NK-92 treated with Interleukin-12 subunit alpha and Interleukin-12 subunit beta, amount 100 ng/mL, for 24 hours (cell line): ENCODE measurements around the gene OSBPL2.

ENCODE experiments used
- DNase-seq: peaks from one replicate; lab custom pipeline; 2025; lab: John Stamatoyannopoulos, UW

The OSBPL2 gene

GRCh38 chr20:62302341-62303061, 64.2 kb downstream of the OSBPL2 start, which contains the start of gene ADRM1:
ADRM1 (plus strand) TSS chr20:62302997; CDS start chr20:62303569, 572 bp downstream.
- peak; percentile 92 for DNase-seq

DNA sequence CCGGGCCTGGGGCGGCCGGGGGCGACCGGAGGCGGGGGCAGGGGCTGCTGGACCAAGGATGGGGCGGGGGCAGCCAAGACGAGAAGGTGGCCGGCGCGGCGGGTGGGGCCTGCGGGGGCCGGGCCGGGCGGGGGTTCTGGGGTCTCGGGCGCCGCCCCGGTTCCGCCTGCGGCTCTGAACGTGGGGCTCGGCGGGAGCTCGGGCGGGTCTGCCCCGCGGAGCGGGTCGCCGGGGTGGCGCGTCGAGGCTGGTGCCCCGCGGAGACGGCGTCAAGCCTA, 64.7 kb downstream of the OSBPL2 start:
- DNase-seq, result no peak

DNA sequence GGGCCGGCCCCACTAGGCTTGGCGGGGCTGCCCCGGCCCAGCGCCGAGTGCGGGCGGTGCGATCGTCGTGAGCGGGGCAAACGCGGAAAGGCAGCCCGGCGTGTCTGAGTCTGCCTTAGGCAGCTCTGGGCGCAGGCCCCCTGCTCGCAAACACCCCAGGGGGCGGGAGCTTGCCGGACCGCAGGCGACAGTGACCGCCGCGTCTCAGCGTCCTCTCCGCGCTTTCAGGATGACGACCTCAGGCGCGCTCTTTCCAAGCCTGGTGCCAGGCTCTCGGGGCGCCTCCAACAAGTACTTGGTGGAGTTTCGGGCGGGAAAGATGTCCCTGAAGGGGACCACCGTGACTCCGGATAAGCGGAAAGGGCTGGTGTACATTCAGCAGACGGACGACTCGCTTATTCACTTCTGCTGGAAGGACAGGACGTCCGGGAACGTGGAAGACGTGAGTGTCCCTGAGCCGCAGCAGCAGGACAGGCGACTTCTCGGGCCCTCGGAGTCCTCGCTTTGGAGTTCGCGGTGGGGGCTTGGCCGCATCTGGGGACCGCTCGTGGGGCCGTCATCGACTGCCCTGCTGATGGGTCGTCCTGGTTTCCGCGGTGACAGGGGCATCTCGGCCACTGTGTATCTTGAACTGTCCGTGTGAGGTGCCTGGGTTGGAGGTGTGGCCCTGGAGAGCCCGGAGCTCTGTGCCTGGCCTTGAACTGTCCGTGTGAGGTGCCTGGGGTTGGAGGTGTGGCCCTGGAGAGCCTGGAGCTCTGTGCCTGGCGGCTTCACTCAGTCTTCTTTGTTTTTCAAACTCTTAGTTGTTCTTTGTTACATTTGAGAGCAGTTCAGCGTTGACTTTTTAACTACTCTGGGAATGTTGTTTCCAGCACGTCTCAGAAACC, 65.3 kb downstream of the OSBPL2 start:
- no peak for DNase-seq

DNA sequence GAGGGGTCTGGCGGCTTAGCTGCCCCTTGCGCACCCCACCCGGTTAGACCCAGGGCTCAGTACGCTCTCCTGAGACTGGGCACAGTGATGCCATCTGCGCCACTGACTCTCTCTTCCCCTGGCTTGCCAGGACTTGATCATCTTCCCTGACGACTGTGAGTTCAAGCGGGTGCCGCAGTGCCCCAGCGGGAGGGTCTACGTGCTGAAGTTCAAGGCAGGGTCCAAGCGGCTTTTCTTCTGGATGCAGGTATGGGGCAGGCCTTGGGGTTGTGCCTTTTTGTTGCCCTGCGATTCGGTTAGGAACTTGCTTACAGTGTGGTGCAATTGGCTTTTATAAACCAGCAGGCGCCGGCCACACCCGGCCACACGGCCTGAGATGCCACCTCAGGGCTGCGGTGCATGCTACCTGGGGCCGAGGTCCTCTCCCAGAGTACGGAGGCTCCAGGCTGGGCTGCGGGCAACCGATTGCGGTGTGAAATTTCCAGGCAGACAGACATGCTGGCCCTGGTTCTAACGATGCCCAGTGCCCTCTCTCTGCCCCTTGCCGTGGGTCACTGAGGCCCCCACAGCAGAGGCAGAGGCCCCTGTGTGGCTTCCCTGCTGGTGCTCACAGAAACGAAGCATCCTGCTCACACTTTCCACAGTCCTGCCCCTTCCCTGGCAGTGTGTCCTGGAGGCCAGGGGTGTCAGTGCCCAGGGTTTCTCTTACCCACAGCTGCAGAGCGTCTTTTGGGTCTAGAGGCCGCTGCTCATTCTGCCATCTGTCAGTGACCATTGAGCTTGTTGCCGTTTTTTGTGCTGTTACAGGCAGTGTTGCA, 66.2 kb downstream of the OSBPL2 start:
- no peak for DNase-seq

DNA sequence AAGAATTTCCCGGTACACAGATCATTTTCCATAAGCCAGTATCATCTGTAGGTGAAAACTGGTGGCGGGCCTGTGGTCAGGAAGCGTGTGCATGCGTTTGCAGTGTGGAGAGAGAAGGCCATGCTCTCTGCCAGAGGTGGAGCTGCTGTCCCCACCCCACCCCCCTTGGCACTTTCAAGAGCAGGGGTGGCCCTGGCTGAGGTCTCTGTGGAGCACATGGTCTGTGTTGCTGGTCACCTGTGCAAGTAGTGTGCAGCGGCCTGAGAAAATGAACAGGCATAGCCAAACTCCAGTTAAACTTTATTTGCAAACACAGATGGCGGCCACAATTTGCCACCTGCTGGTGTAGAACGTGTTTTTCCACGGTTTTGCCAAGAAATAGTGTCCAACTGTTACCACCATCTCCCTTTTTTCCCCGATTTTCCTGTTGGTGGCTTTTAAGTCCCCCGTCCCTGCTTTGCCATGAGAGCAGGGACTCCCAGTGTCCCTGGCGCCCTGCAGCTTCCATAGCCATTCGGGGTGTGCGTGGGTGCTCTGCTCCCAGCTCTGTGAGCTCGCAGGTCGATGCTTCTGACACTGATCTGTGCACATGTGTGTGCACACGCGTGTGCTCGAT, 66.9 kb downstream of the OSBPL2 start:
- no peak for DNase-seq

DNA sequence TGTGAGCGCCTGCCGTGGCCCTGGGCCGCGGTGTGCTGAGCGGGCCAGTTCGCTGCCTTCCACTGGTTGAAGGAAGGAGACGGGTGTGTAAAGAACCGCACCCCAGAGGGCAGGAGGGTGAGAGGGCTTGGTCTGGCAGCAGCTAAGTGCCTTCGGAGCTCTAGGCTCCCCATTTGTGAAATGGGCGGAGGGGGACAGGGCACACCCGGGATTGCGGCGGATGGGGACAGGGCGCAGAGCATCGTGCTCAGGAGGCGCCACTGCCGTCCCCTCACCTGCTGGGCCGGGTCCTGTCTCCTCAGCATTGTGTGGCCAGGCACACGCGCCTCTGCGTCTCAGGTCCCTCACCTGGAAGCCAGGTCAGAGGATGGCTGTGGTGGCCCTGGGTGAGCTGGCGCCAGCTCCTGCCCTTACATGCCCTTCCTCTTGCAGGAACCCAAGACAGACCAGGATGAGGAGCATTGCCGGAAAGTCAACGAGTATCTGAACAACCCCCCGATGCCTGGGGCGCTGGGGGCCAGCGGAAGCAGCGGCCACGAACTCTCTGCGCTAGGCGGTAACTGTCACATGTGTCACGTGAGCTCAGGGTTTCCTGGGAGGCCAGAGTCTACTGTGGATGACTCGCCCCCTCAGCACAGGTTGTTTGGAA, 67.6 kb downstream of the OSBPL2 start:
- no peak for DNase-seq

DNA sequence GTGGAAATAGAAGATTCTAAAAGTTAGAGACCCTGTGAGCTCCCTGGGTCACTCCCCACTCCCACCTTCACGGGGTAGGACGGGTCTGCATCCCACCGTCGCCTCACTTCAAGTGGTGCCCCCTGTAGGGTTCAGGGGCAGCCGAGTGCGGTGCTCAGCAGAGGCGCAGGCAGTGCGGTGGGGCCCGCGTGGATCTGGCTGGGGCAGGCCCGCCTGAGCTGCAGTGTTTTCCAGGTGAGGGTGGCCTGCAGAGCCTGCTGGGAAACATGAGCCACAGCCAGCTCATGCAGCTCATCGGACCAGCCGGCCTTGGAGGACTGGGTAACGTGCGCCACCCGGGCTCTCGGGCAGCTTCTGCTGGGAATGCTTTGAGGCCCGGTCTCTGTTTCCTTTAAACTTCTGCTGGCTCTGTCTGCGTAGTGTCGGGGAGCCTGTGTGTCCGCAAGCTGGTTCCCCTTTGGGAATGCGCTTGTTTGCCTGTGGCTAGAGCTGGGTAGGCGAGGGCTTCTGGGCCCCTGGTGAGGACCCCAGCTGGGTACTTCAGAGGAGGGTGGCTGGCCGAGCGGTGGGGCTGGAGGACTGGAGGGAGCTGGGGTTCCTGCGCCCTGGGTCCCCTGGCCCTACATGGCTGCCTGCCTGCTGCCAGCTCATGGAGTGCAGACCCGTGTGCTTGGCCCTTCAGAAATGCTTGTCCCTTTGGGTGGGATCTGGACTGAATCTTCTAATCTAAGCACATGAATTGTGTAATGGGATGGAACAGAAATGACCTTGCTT, 68.3 kb downstream of the OSBPL2 start:
- no peak for DNase-seq

DNA sequence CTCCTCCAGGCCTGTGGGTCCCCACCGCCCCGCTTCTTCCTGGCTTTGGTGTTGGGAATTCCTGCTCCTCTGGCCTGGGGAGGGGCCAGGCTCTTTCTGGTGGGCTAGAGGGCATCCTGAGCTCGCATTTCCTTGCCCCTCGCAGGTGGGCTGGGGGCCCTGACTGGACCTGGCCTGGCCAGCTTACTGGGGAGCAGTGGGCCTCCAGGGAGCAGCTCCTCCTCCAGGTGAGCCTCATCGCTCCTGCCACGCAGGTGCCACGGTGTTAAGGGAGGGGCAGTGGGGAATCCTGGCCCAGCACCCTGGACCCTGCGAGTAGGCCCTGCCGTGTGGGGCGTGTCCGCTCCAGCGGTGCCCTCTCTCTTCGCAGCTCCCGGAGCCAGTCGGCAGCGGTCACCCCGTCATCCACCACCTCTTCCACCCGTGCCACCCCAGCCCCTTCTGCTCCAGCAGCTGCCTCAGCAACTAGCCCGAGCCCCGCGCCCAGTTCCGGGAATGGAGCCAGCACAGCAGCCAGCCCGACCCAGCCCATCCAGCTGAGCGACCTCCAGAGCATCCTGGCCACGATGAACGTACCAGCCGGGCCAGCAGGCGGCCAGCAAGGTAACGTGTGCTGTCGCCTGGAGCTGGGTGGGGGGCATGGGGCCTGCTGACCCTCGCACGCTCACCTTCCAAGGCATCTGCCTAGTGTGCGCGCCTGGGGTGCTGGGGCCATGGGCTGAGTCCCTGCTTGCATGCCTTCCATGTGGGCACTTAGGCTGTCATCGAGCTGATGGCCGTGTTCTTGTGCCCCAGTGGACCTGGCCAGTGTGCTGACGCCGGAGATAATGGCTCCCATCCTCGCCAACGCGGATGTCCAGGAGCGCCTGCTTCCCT, 69.1 kb downstream of the OSBPL2 start:
- DNase-seq, result no peak

- no peak for DNase-seq
Measured at GRCh38 chr20:62308102-62308822, 69.9 kb downstream of the OSBPL2 start.

- no peak for DNase-seq
Measured at GRCh38 chr20:62309198-62309944, 71.0 kb downstream of the OSBPL2 start.

- no peak for DNase-seq
Measured at GRCh38 chr20:62309947-62310756, 71.8 kb downstream of the OSBPL2 start.

GRCh38 chr20:62310757-62311121, 72.4 kb downstream of the OSBPL2 start:
- DNase-seq, result no peak

- DNase-seq, result no peak
Measured at GRCh38 chr20:62311150-62311549, 72.8 kb downstream of the OSBPL2 start.

GRCh38 chr20:62311832-62312661, 73.7 kb downstream of the OSBPL2 start:
- DNase-seq, result no peak

GRCh38 chr20:62312662-62312977, 74.3 kb downstream of the OSBPL2 start:
- DNase-seq, result no peak

- DNase-seq, result no peak
Measured at GRCh38 chr20:62313021-62313420, 74.7 kb downstream of the OSBPL2 start.
